ENCODE results near the gene RANBP9. TPM values are rescaled to one million over a fixed set of nuclear protein-coding genes. Genes with fewer than 3 reads are reported as not detected.

RANBP9 gene
- total and polyA plus RNA-seq, 2 of the 13 experiments (the other 11 are each of a cell fraction or from before 2014, with no cell fraction given), result 26.6 to 30.6 TPM

DNA sequence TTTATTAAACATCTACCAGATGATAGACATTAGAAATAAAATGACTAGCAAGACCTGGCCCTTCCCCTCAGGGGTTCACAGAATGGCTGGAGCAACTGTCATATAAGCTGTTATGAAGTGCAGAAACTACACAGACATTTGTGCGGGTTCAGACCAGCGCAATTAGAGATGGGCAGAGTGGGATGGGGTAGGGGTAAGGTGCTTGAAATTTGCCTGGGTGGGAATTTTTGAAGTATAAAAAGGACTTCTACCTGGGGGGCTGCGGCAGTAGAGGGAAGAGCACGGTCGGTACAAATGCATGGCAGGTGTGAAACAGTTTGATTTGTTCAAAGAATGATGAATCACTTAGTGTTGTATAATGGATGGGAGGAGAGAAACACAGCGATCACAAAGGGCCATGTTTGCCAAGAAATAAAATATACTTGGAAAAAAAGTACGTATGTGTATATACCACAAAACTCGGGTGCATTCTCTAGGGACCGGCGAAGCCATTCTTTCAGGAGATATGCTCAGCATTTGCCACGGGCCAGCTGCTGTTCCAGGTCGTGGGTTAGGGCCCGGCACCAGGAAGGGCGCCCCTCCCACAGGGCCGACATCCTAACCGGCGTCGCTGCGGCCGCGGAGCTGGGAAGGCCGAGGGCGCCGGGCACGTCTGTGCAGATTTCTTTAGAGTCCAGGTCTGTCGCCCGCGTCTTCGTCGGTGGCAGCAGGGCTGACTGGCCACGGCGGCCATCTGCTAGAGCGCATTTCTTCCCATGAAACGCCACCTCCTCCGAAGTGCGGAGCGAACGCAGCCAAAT lies 97.3 kb downstream of the RANBP9 start (continued):
- TF ChIP-seq NRL (CRISPR knock-in tag; IDR thresholded peaks at IDR 0.05; ENCODE audit: borderline replicate concordance) (no peak), REL (CRISPR knock-in tag; conservative IDR thresholded peaks at IDR 0.05) (no peak), ZNF556 (CRISPR knock-in tag; IDR thresholded peaks at IDR 0.05; ENCODE audit: borderline replicate concordance) (no peak), HNRNPH1 (optimal IDR thresholded peaks at IDR 0.05; ENCODE audit: low read depth, low read length) (no peak), RFXAP (CRISPR knock-in tag; IDR thresholded peaks at IDR 0.05; ENCODE audit: borderline replicate concordance) (no peak), FOXO1 (CRISPR knock-in tag; IDR thresholded peaks at IDR 0.05) (no peak), ZNF543 (CRISPR knock-in tag; IDR thresholded peaks at IDR 0.05) (no peak), MEIS1 (CRISPR knock-in tag; IDR thresholded peaks at IDR 0.05; ENCODE audit: borderline replicate concordance) (no peak), ZNF430 (CRISPR knock-in tag; IDR thresholded peaks at IDR 0.05) (no peak), NONO (IDR thresholded peaks at IDR 0.05) (no peak), NONO (CRISPR knock-in tag; conservative IDR thresholded peaks at IDR 0.05) (no peak), RERE (CRISPR knock-in tag; IDR thresholded peaks at IDR 0.05; ENCODE audit: low read depth) (no peak), ZNF549 (CRISPR knock-in tag; IDR thresholded peaks at IDR 0.05) (0 out of 2 replicates have a peak, but pooled peaks have one; percentile 71), ZNF232 (CRISPR knock-in tag; IDR thresholded peaks at IDR 0.05; ENCODE audit: borderline replicate concordance) (no peak), ZNF775 (CRISPR knock-in tag; IDR thresholded peaks at IDR 0.05; ENCODE audit: borderline replicate concordance) (no peak), ZNF878 (CRISPR knock-in tag; IDR thresholded peaks at IDR 0.05) (no peak)
- TF ChIP-seq, protein P1, sequence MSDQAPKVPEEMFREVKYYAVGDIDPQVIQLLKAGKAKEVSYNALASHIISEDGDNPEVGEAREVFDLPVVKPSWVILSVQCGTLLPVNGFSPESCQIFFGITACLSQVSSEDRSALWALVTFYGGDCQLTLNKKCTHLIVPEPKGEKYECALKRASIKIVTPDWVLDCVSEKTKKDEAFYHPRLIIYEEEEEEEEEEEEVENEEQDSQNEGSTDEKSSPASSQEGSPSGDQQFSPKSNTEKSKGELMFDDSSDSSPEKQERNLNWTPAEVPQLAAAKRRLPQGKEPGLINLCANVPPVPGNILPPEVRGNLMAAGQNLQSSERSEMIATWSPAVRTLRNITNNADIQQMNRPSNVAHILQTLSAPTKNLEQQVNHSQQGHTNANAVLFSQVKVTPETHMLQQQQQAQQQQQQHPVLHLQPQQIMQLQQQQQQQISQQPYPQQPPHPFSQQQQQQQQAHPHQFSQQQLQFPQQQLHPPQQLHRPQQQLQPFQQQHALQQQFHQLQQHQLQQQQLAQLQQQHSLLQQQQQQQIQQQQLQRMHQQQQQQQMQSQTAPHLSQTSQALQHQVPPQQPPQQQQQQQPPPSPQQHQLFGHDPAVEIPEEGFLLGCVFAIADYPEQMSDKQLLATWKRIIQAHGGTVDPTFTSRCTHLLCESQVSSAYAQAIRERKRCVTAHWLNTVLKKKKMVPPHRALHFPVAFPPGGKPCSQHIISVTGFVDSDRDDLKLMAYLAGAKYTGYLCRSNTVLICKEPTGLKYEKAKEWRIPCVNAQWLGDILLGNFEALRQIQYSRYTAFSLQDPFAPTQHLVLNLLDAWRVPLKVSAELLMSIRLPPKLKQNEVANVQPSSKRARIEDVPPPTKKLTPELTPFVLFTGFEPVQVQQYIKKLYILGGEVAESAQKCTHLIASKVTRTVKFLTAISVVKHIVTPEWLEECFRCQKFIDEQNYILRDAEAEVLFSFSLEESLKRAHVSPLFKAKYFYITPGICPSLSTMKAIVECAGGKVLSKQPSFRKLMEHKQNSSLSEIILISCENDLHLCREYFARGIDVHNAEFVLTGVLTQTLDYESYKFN (CRISPR knock-in tag; conservative IDR thresholded peaks at IDR 0.05), result no peak
